ENCODE data around the gene STAT3. TPM values are rescaled to one million over a fixed set of nuclear protein-coding genes. Genes with fewer than 3 reads are reported as not detected.

Gene STAT3
- total RNA-seq, 2 donors from 2014 or later = 79.4 to 99.5 TPM

- no peak for ATAC-seq
- 72 to 83% methylated on average over 9 of the region's 9 CpGs for WGBS, 2 donors
- H3K36me3 ChIP-seq (replicated peaks in 1 of 2; ENCODE audit: insufficient read depth in 1 of 2, low read depth in 2 of 2) = peaks cover 17 to 27% of the 10 kb centered on the region in 2 donors
These were observed 45.8 kb downstream of the STAT3 start for GRCh38 chr17:42342242-42343008.

DNA sequence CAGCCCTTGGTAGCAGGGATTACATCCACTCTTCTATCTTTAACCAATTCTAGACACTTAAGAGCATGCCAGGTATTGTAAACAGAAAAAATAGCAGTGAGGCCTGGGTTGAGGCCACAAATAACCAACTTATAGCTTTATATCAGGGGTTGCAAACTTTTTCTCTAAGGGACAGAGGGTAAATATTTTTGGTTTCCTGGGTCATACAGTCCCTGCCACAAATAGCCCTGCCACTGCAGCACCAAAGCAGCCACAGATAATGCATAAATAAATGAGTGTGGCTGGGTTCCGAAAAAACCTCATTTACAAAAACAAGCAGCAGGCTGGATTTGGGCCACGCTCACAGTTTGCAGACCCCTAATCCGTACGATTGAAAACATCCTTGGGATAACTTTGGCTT lies 46.7 kb downstream of the STAT3 start:
- DNase-seq = no peak
- Histone ChIP-seq H3K27me3 (no peaks in the 10 kb centered on the region), H3K4me3 (no peak overlapping the region), H3K36me3 (replicated peaks in 1 of 2; ENCODE audit: insufficient read depth in 1 of 2, low read depth in 2 of 2) (peaks cover 22 to 33% of the 10 kb centered on the region in 2 donors), H3K4me1 (peaks cover 12% of the 10 kb centered on the region), H3K9me3 (no peaks in the 10 kb centered on the region), H3K27ac (no peak overlapping the region)
- TF ChIP-seq, protein P1, sequence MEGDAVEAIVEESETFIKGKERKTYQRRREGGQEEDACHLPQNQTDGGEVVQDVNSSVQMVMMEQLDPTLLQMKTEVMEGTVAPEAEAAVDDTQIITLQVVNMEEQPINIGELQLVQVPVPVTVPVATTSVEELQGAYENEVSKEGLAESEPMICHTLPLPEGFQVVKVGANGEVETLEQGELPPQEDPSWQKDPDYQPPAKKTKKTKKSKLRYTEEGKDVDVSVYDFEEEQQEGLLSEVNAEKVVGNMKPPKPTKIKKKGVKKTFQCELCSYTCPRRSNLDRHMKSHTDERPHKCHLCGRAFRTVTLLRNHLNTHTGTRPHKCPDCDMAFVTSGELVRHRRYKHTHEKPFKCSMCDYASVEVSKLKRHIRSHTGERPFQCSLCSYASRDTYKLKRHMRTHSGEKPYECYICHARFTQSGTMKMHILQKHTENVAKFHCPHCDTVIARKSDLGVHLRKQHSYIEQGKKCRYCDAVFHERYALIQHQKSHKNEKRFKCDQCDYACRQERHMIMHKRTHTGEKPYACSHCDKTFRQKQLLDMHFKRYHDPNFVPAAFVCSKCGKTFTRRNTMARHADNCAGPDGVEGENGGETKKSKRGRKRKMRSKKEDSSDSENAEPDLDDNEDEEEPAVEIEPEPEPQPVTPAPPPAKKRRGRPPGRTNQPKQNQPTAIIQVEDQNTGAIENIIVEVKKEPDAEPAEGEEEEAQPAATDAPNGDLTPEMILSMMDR (IDR thresholded peaks at IDR 0.05) = no peak
- TF ChIP-seq POLR2A (IDR thresholded peaks at IDR 0.05) = no peak
- intact Hi-C loops (cut with DNase I) = no loop called here
- no peak for ATAC-seq
- 90 to 96% methylated on average over 4 of the region's 4 CpGs for WGBS, 2 donors

More at GRCh38 chr17:42342242-42343008, 45.8 kb downstream of the STAT3 start:
- Histone ChIP-seq H3K27me3 (no peaks in the 10 kb centered on the region), H3K27ac (no peak overlapping the region), H3K4me1 (peaks cover 21% of the 10 kb centered on the region), H3K9me3 (no peaks in the 10 kb centered on the region), H3K4me3 (no peak overlapping the region)
- no peak for DNase-seq
- intact Hi-C loops (cut with DNase I) = no loop called here
- TF ChIP-seq, protein P1 (IDR thresholded peaks at IDR 0.05) = no peak
- TF ChIP-seq POLR2A (IDR thresholded peaks at IDR 0.05) = no peak

DNA sequence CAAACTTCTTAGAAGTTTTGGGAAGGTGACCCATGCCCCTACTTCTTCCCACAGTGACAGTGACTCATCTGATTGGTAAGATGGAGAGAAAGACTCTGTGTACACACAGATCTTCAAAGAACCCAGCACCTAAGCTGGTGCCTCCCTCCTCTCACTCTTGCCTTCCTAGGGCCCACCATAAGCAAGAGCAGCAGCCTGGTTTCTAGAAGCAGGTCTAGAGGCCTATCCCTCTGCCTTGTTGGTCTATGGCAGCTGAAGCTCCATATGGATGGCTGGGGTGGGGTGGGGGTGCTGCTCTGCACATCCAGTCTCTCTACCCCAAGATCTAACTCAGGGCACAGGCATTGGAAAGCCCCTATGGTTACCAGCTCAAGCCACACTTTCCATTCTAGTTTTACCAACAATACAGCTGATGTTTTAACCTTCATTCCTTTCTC lies 47.5 kb downstream of the STAT3 start:
- Histone ChIP-seq H3K27me3 (no peaks in the 10 kb centered on the region), H3K4me3 (no peak overlapping the region), H3K4me1 (peaks cover 4% of the 10 kb centered on the region), H3K36me3 (replicated peaks in 1 of 2; ENCODE audit: insufficient read depth in 1 of 2, low read depth in 2 of 2) (peaks cover 27 to 39% of the 10 kb centered on the region in 2 donors), H3K27ac (no peak overlapping the region), H3K9me3 (no peaks in the 10 kb centered on the region)
- ATAC-seq (no peak), DNase-seq (no peak)
- TF ChIP-seq, protein P1 (IDR thresholded peaks at IDR 0.05) = no peak
- no peak for TF ChIP-seq POLR2A (IDR thresholded peaks at IDR 0.05)
- intact Hi-C loops (cut with DNase I) = no loop called here

- Histone ChIP-seq H3K9me3 (no peaks in the 10 kb centered on the region), H3K27me3 (no peaks in the 10 kb centered on the region), H3K4me1 (no peaks in the 10 kb centered on the region), H3K4me3 (no peak overlapping the region), H3K36me3 (replicated peaks in 1 of 2; ENCODE audit: insufficient read depth in 1 of 2, low read depth in 2 of 2) (peaks cover 18 to 46% of the 10 kb centered on the region in 2 donors), H3K27ac (no peak overlapping the region)
- ATAC-seq = no peak
- intact Hi-C loops (cut with DNase I) = no loop called here
- WGBS, 2 donors = 92 to 93% methylated on average over 5 of the region's 5 CpGs
- TF ChIP-seq, protein P1 (IDR thresholded peaks at IDR 0.05) = no peak
- TF ChIP-seq POLR2A (IDR thresholded peaks at IDR 0.05) = no peak
- no peak for DNase-seq
These were observed 49.0 kb downstream of the STAT3 start for GRCh38 chr17:42339221-42339620.
